ENCODE results near the gene MAP3K13.

MAP3K13 gene

GRCh38 chr3:185489462-185489861 lies 126.5 kb downstream of the MAP3K13 start:
- Histone ChIP-seq H3K79me2 (ENCODE audit: low read length) (no peaks in the 10 kb centered on the region), H3K4me1 (ENCODE audit: low read length) (no peaks in the 10 kb centered on the region), H3K9me3 (ENCODE audit: insufficient read depth, low read length) (no peaks in the 10 kb centered on the region), H3K27me3 (ENCODE audit: low read depth, low read length) (no peaks in the 10 kb centered on the region), H3K4me2 (ENCODE audit: low read length) (no peak overlapping the region), H2AFZ (ENCODE audit: low read depth, low read length) (no peak overlapping the region), H4K20me1 (ENCODE audit: insufficient read depth, low read length) (0 out of 2 replicates have a peak, but pooled peaks cover 2% of the 10 kb centered on the region), H3K9ac (ENCODE audit: low read length) (no peak overlapping the region), H3K36me3 (replicated peaks; ENCODE audit: low read depth, low read length) (peaks cover 63% of the 10 kb centered on the region), H3K4me3 (ENCODE audit: low read length) (no peak overlapping the region), H3K27ac (ENCODE audit: low read length) (no peak overlapping the region)
- TF ChIP-seq CTCF (IDR thresholded peaks at IDR 0.05; ENCODE audit: low read depth, low read length) (no peak), EZH2phosphoT487 (IDR thresholded peaks at IDR 0.05; ENCODE audit: low read depth) (no peak)

DNA sequence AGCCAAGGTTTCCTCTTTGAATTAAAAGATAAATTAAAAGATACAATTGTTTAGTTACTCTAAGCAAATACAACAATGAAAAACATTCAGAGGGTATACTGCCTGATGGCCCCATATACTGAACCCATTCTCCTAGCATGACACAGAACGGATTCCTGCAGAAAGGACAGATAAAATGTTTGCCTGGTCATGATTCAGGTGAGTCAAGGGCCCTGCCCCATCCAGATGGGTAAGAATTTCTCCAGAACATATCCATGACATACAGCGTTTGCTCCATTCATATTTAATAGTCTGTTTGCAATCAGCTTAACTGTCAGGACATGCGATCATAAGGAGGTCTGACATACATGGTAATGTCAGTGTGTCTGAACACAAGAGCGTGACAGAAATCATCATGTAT lies 127.3 kb downstream of the MAP3K13 start:
- no peaks in the 10 kb centered on the region for H3K27me3 ChIP-seq (ENCODE audit: low read depth, low read length)
- no peak overlapping the region for H3K4me3 ChIP-seq (ENCODE audit: low read length)
- H2AFZ ChIP-seq (ENCODE audit: low read depth, low read length), result no peak overlapping the region
- no peaks in the 10 kb centered on the region for H3K9me3 ChIP-seq (ENCODE audit: insufficient read depth, low read length)
- no peak overlapping the region for H3K4me2 ChIP-seq (ENCODE audit: low read length)
- TF ChIP-seq EZH2phosphoT487 (IDR thresholded peaks at IDR 0.05; ENCODE audit: low read depth) (no peak), CTCF (IDR thresholded peaks at IDR 0.05; ENCODE audit: low read depth, low read length) (no peak)
- no peaks in the 10 kb centered on the region for H3K79me2 ChIP-seq (ENCODE audit: low read length)
- no peak overlapping the region for H3K9ac ChIP-seq (ENCODE audit: low read length)
- H4K20me1 ChIP-seq (ENCODE audit: insufficient read depth, low read length), result 0 out of 2 replicates have a peak, but pooled peaks cover 2% of the 10 kb centered on the region
- H3K4me1 ChIP-seq (ENCODE audit: low read length), result no peaks in the 10 kb centered on the region; the same call in 1 of the 2 replicates
- H3K36me3 ChIP-seq (replicated peaks; ENCODE audit: low read depth, low read length), result peaks cover 71% of the 10 kb centered on the region
- H3K27ac ChIP-seq (ENCODE audit: low read length), result no peak overlapping the region

GRCh38 chr3:185498503-185499396 lies 135.8 kb downstream of the MAP3K13 start, which contains the start of gene TMEM41A:
Gene TMEM41A, minus strand, starts transcription at chr3:185499035. Its CDS starts 74 bp downstream, at chr3:185498961.
- peak within 1 kb of the TSS; percentile 91 for H3K9ac ChIP-seq (ENCODE audit: low read length)
- H3K4me3 ChIP-seq (ENCODE audit: low read length), result peak within 1 kb of the TSS; percentile 97
- peak within 1 kb of the TSS; percentile 99 for H2AFZ ChIP-seq (ENCODE audit: low read depth, low read length)
- H3K4me2 ChIP-seq (ENCODE audit: low read length), result peak within 1 kb of the TSS; percentile 96
- peaks cover 18% of the 10 kb centered on the region for H4K20me1 ChIP-seq (ENCODE audit: insufficient read depth, low read length)
- H3K36me3 ChIP-seq (replicated peaks; ENCODE audit: low read depth, low read length), result peaks cover 36% of the 10 kb centered on the region
- peak within 1 kb of the TSS; percentile 70 for H3K27ac ChIP-seq (ENCODE audit: low read length)
- TF ChIP-seq EZH2phosphoT487 (IDR thresholded peaks at IDR 0.05; ENCODE audit: low read depth) (no peak), CTCF (IDR thresholded peaks at IDR 0.05; ENCODE audit: low read depth, low read length) (no peak)
- H3K27me3 ChIP-seq (ENCODE audit: low read depth, low read length), result no peaks in the 10 kb centered on the region
- no peaks in the 10 kb centered on the region for H3K9me3 ChIP-seq (ENCODE audit: insufficient read depth, low read length)
- peaks cover 29% of the 10 kb centered on the region for H3K79me2 ChIP-seq (ENCODE audit: low read length)
- H3K4me1 ChIP-seq (ENCODE audit: low read length), result peaks cover 27% of the 10 kb centered on the region

DNA sequence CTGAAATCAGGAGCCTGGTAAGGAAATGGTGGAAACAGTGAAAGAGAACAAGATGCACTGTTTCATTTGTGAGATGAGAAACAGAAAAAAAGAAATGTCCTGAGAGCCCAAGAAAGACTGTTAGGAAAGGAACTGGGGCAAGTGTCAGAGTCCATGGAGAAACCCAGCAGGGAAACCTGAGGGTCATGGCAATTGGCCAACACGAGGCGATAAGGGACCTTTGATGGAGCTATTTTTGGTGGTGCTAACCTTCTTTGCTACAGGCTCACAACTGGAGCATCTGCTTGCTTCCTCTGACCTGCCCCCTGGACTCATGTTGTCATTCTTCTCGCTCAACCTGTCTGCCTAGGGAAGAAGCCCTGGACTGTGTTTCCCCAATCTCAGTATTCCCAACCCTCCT lies 140.1 kb downstream of the MAP3K13 start:
- H3K9ac ChIP-seq (ENCODE audit: low read length), result no peak overlapping the region
- H2AFZ ChIP-seq (ENCODE audit: low read depth, low read length), result no peak overlapping the region
- peaks cover 8% of the 10 kb centered on the region for H3K79me2 ChIP-seq (ENCODE audit: low read length)
- H3K36me3 ChIP-seq (replicated peaks; ENCODE audit: low read depth, low read length), result no peaks in the 10 kb centered on the region
- H3K4me2 ChIP-seq (ENCODE audit: low read length), result no peak overlapping the region
- H3K27ac ChIP-seq (ENCODE audit: low read length), result no peak overlapping the region
- H3K27me3 ChIP-seq (ENCODE audit: low read depth, low read length), result no peaks in the 10 kb centered on the region
- H4K20me1 ChIP-seq (ENCODE audit: insufficient read depth, low read length), result no peaks in the 10 kb centered on the region
- no peak overlapping the region for H3K4me3 ChIP-seq (ENCODE audit: low read length)
- H3K4me1 ChIP-seq (ENCODE audit: low read length), result peaks cover 6% of the 10 kb centered on the region; the same call in 1 of the 2 replicates
- no peak for TF ChIP-seq EZH2phosphoT487 (IDR thresholded peaks at IDR 0.05; ENCODE audit: low read depth)
- no peaks in the 10 kb centered on the region for H3K9me3 ChIP-seq (ENCODE audit: insufficient read depth, low read length)
